Measurements from ENCODE around the gene CST7.

DNA sequence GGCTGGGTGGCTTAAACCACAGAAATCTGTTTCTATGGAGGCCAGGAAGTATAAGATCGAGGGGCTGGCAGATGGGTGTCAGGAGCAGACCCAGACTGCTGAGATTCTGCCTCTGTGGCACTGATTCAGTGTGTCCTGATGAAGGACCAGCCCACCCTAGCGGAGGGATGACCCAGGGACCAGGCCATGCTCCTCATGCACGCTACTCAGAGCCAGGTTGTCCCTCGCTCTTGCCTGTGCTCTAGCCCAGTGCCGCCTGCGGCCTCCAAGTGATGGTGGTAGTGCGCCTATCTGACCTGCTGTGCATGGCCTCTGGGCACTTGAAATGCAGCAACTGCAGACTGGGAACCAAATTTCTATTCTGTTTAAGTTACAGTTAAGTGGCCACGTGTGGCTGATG lies 56.6 kb downstream of the CST7 start:
- TF ChIP-seq EZH2 (IDR thresholded peaks at IDR 0.05) (no peak), EZH2phosphoT487 (IDR thresholded peaks at IDR 0.05) (no peak)
- TF ChIP-seq, protein P1, sequence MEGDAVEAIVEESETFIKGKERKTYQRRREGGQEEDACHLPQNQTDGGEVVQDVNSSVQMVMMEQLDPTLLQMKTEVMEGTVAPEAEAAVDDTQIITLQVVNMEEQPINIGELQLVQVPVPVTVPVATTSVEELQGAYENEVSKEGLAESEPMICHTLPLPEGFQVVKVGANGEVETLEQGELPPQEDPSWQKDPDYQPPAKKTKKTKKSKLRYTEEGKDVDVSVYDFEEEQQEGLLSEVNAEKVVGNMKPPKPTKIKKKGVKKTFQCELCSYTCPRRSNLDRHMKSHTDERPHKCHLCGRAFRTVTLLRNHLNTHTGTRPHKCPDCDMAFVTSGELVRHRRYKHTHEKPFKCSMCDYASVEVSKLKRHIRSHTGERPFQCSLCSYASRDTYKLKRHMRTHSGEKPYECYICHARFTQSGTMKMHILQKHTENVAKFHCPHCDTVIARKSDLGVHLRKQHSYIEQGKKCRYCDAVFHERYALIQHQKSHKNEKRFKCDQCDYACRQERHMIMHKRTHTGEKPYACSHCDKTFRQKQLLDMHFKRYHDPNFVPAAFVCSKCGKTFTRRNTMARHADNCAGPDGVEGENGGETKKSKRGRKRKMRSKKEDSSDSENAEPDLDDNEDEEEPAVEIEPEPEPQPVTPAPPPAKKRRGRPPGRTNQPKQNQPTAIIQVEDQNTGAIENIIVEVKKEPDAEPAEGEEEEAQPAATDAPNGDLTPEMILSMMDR (IDR thresholded peaks at IDR 0.05) = no peak
